IPS-NIHi7 (cell line): ENCODE results near the gene SALL2.

Source experiments
- DNase-seq: peaks from one replicate; pipeline ENCODE4 v3.0.0; 2012; ENCODE audit warnings: mixed read lengths; ENCODE audit errors: extremely low spot score

The SALL2 gene

GRCh38 chr14:21528381-21529348, 2.5 kb upstream of the SALL2 start:
- no peak for DNase-seq

- no peak for DNase-seq
Observed at GRCh38 chr14:21527318-21527679, 1.2 kb upstream of the SALL2 start.

GRCh38 chr14:21526672-21527317, 649 bp upstream of the SALL2 start:
- DNase-seq: peak; percentile 50

- peak; percentile 41 for DNase-seq
Observed at GRCh38 chr14:21525571-21525961, 580 bp downstream of the SALL2 start.

GRCh38 chr14:21524575-21525490, 1.3 kb downstream of the SALL2 start:
- DNase-seq: no peak

GRCh38 chr14:21523203-21523602, 2.9 kb downstream of the SALL2 start:
- no peak for DNase-seq

GRCh38 chr14:21521501-21521900, 4.6 kb downstream of the SALL2 start:
- DNase-seq: no peak

- DNase-seq: no peak
Observed at GRCh38 chr14:21520767-21521166, 5.4 kb downstream of the SALL2 start.

GRCh38 chr14:21518725-21519124, 7.4 kb downstream of the SALL2 start:
- DNase-seq: no peak

GRCh38 chr14:21514341-21514740, 11.8 kb downstream of the SALL2 start:
- no peak for DNase-seq

GRCh38 chr14:21510735-21511657, 15.2 kb downstream of the SALL2 start, which contains the start of gene METTL3:
Gene METTL3 (minus strand): TSS chr14:21511340. CDS start chr14:21511223, 117 bp downstream.
- peak; percentile 93 for DNase-seq

- DNase-seq: no peak
Observed at GRCh38 chr14:21509432-21510143, 16.6 kb downstream of the SALL2 start.

GRCh38 chr14:21506557-21506956, 19.6 kb downstream of the SALL2 start:
- DNase-seq: no peak

- DNase-seq: no peak
Observed at GRCh38 chr14:21505012-21505553, 21.1 kb downstream of the SALL2 start.

- no peak for DNase-seq
Observed at GRCh38 chr14:21503376-21503775, 22.8 kb downstream of the SALL2 start.

- no peak for DNase-seq
Observed at GRCh38 chr14:21501568-21501967, 24.6 kb downstream of the SALL2 start.

GRCh38 chr14:21498540-21499526, 27.3 kb downstream of the SALL2 start:
- peak; percentile 58 for DNase-seq

GRCh38 chr14:21496453-21496852, 29.7 kb downstream of the SALL2 start:
- DNase-seq: no peak
